Measurements from ENCODE around the gene RIT1.
"Not testable (repeated sequence)": the region's sequence is repeated elsewhere in the genome, so short reads cannot be mapped to it uniquely, and the experiment has no call there.

The RIT1 gene

GRCh38 chr1:155933591-155934096 lies 22.5 kb upstream of the RIT1 start:
- DNase-seq (ENCODE audit: low read depth, low spot score) = no peak

GRCh38 chr1:155932487-155932886 lies 21.3 kb upstream of the RIT1 start:
- DNase-seq (ENCODE audit: low read depth, low spot score) = no peak

- DNase-seq (ENCODE audit: low read depth, low spot score) = no peak
Measured at GRCh38 chr1:155932081-155932480, 20.9 kb upstream of the RIT1 start.

GRCh38 chr1:155931332-155932038 lies 20.3 kb upstream of the RIT1 start:
- DNase-seq (ENCODE audit: low read depth, low spot score) = no peak

GRCh38 chr1:155930725-155931124 lies 19.6 kb upstream of the RIT1 start:
- DNase-seq (ENCODE audit: low read depth, low spot score) = not testable (repeated sequence)

GRCh38 chr1:155929057-155929456 lies 17.9 kb upstream of the RIT1 start:
- no peak for DNase-seq (ENCODE audit: low read depth, low spot score)

- DNase-seq (ENCODE audit: low read depth, low spot score) = no peak
Measured at GRCh38 chr1:155925506-155925905, 14.4 kb upstream of the RIT1 start.

- DNase-seq (ENCODE audit: low read depth, low spot score) = no peak
Measured at GRCh38 chr1:155920717-155921116, 9.6 kb upstream of the RIT1 start.

- DNase-seq (ENCODE audit: low read depth, low spot score) = no peak
Measured at GRCh38 chr1:155919801-155920200, 8.7 kb upstream of the RIT1 start.

GRCh38 chr1:155918660-155919059 lies 7.5 kb upstream of the RIT1 start:
- no peak for DNase-seq (ENCODE audit: low read depth, low spot score)

GRCh38 chr1:155913969-155914757 lies 3.0 kb upstream of the RIT1 start:
- no peak for DNase-seq (ENCODE audit: low read depth, low spot score)

GRCh38 chr1:155912056-155912536 lies 947 bp upstream of the RIT1 start:
- DNase-seq (ENCODE audit: low read depth, low spot score) = no peak

GRCh38 chr1:155910621-155911121 lies 478 bp downstream of the RIT1 start:
- DNase-seq (ENCODE audit: low read depth, low spot score) = no peak

- DNase-seq (ENCODE audit: low read depth, low spot score) = no peak
Measured at GRCh38 chr1:155909894-155910293, 1.3 kb downstream of the RIT1 start.

GRCh38 chr1:155904261-155904660 lies 6.9 kb downstream of the RIT1 start:
- no peak for DNase-seq (ENCODE audit: low read depth, low spot score)

- no peak for DNase-seq (ENCODE audit: low read depth, low spot score)
Measured at GRCh38 chr1:155900161-155900560, 11.0 kb downstream of the RIT1 start.

GRCh38 chr1:155899683-155900082 lies 11.5 kb downstream of the RIT1 start:
- DNase-seq (ENCODE audit: low read depth, low spot score) = no peak

GRCh38 chr1:155898888-155899287 lies 12.3 kb downstream of the RIT1 start:
- DNase-seq (ENCODE audit: low read depth, low spot score) = no peak

- no peak for DNase-seq (ENCODE audit: low read depth, low spot score)
Measured at GRCh38 chr1:155897746-155898145, 13.4 kb downstream of the RIT1 start.

GRCh38 chr1:155896476-155896875 lies 14.7 kb downstream of the RIT1 start:
- DNase-seq (ENCODE audit: low read depth, low spot score) = not testable (repeated sequence)

- not testable (repeated sequence) for DNase-seq (ENCODE audit: low read depth, low spot score)
Measured at GRCh38 chr1:155895617-155896016, 15.5 kb downstream of the RIT1 start.

GRCh38 chr1:155893389-155894142 lies 17.6 kb downstream of the RIT1 start:
- no peak for DNase-seq (ENCODE audit: low read depth, low spot score)

Measured in activated CD4-positive, CD25-positive, alpha-beta regulatory T cell treated with anti-CD3 and anti-CD28 coated beads, Interleukin-2, amount 50 U/mL, for 16 hours (primary cell).